ENCODE results near the gene ARRB1.

The ARRB1 gene

DNA sequence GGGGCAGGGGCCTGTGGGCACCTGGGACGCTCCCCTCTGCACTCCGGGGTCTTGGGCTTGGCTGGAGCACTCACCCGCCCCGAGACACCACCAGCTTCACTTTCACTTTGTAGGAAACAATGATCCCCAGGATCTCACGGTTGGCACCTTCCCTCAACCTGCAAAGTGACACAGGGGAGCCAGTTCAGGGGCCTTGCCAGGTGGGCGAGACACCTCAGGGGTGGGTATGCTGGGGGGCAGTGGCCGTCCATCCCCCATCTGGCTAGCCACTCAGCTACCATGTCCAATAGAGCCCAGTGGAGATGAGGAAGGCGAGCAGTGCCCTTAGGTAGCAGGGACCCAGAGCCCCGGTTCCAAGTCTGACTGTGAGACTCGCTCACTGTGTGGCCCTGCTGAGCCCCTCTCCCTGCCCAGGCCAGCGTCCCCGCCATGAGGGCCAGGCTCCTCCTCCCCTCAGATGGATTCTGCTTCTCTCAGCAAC, 78.6 kb downstream of the ARRB1 start:
- FAIRE-seq: no peak

DNA sequence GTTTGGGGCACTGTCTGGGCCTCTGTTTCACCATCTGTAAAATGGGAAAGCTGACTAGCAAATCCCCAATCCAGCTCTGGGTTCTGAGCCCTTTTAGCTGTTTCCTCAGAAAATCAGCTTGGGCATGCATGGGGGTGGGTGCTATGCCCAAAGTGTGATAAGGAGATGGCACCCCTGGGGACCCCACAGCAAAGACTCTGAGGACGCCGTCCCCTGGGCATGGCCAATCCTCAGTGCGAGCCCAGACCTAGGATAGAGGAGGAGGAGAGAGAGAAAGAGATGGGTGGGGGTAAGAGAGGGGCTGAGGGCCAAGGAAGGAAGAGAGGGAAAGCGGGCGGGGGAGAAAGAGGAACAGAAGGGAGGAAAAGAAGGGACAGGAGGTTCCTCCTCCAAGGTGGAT, 79.1 kb downstream of the ARRB1 start:
- FAIRE-seq: no peak

DNA sequence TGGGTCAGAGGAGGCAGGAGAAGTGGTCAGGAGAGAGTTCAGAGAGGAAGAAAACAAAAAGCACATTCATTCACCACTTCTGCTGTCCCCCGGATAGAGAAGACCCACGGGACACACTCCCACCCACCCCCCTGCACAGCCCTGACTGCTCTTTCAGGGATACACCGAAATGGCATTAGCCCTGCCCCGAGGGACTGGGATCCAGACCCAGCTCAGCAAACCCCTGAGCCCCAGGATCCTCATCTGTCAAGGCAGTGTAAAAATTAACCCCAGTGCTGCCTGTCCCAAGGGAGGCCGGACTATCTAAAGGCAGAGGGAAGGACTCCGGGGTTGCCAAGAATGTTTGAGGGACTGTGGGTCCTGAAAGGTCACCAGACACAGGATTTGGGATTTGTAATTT, 79.7 kb downstream of the ARRB1 start:
- no peak for FAIRE-seq

DNA sequence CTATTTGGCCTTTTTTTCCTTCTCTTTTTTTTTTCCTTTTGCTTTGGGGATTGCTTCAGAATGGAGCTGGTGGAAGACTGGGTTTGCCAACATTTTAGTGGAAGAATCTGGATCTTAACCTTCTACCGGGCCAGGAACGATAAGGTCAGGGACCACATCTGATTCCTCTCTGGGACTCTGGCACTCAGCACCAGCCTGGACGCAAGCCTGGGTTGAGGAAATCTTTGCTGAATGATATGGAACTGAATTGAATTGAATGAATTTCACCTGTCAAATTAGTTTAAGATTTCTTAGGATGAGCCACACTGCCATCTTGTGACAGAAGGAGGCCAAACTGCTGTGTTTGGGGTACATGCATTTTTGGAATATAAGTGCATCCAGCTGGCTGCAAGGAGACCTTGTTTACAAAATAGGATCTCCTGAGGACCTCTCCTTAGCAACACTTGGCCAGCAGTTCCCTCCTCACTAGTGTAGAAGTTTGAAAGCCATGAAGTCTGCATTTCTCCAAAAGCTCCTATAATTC, 80.5 kb downstream of the ARRB1 start:
- FAIRE-seq: no peak

DNA sequence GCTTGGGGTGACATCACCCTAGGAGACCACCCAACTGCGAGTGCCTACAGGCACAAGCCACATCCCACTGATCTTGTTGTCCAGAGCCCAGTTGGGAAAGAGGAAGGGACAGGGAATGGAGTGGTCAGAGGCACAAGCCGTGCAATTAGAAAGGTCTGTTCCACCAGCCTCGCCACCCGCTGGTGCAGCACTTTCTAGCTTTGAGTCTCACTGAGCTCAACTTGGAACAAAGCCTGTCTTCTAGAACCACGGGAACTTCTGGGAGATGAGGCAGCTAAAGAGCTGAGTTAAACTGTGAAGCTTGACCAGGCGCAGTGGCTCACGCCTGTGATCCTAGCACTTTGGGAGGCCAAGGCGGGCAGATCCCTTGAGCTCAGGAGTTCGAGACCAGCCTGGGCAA, 81.6 kb downstream of the ARRB1 start:
- FAIRE-seq: no peak

DNA sequence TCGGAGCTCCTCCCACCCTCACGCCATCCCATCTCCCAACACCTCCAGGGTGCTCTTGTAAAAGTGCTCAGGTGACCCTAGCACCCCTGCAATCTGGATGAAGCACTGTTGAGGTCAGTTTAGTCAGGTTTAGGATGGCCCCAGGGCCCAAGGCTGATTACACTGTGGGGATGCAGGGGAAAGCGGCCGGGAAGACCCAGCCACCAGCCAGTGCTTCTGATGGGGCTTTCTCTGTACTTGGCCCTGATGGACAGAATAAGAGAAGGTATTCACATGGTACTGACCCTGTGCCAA, 82.1 kb downstream of the ARRB1 start:
- no peak for FAIRE-seq

DNA sequence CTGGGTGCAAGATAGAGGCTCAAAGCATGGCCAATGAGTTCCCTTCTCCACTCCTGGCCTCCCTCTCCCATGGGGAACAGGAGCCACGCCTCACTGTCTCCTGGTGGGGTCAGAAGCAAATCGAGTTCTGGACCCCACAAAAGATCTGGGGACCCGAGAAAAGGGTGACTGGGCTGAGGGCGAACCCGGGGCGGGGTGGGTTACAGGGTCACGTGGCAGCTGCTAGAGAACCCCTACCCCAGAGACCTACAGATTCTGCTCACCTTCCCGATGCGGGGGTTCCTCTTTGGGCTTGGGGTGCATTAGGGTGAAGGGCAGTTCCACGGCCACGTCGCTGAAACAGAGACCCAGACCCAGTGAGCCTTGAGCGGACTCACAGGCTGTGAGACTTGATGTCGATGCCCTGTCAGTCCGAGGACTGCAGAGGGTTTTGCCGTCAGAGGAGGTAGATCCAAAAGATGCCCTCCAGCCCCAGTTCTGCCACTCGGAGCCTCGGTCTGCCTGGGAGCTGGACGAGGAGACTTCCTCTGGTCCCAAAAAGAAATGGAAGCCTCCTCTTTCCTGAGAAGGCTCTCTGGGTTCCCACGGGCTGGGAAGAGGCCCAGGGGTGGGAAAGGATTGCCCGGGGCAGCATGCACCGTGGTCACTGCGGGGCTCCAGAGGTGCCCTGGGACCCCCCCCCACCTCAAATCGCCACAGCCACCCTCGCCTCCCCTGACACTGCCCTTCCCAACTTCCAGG, 82.7 kb downstream of the ARRB1 start:
- FAIRE-seq: no peak

DNA sequence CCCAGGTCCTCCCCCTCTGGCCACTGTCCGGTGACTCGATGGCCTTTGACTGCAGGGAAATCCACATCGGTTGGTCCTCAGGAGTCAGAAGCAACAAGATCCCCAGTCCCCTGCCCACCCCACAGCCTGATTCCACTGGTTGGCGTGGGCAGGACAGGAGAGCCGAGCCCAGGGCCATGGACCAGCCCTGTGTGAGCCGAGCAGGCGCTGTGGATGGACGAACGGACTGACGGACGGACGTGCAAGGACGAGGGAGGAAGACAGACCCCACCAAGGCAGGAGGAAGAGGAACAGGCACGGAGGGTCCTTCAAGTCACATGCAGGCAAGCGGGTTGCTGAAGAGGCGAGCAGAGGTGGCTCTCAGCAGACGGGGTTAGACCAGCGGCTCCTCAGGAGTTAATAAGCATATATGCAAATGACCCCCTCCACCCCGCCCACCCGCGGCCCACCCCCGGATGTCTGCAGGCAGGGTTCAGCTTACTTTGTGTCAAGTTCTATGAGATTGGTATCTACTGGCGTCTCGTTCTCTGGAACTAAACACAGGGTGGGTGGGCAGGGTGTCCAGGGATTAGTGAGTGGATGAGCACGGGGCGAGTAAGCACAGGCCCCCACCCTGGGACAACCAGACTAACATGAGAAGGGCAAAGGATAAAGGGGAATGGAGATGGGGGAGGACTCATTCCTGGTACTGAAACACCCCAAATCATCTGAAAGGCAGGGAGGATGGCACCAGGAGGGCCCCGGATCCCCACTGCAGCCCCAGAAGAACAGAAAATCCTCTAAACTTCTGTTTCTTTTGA, 84.1 kb downstream of the ARRB1 start:
- FAIRE-seq: no peak

DNA sequence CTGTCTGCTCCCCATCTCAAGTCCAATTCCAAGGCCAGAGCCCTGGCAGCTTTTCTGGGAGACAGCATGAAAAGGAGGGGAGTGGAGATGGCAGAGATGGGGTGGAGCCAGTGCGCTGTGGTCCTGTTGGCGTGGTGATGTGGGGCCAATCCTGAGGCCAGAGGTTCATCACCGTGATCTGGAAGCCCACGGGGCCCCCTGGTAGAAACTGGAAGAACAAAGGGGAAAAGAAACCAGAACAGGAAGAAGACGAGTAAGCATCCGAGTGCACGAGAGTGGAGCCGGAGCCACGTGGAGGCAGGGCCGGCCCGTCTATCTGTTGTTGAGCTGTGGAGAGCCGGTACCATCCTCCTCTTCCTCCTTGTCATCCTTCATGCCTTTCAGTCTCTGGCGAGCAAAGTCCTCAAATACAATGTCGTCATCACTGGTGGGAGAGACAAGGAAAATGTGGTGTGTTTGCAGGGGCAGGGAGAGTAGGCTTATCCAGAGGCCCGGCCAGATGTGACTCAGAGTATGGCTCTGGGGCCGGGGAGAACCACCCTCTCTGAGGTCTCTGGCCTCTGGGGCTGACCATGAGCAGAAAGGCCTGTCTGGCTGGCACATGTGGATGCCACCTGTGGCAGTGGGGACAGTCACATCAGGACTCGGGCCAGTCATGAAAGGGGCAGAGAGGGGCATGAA, 85.5 kb downstream of the ARRB1 start:
- FAIRE-seq: no peak

DNA sequence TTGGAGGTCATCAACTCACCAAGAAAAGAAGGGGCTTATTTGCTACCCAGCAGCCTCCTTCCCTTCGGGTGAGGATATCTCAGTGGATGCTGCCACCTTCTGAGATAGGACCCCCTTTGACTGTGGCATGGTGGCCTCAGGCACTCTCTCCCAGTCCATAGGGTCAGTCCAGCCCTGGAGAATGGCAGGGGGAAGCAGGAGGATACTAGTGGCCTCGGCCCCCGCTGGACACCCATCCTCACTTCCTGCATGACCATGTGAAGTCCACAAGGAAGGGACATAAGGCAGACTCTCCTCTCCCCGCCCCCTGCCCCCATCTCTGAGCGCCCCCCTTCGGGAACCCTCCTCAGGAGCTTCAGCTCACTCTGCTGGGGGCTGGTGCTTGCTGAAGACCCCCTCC, 86.5 kb downstream of the ARRB1 start:
- FAIRE-seq: no peak

DNA sequence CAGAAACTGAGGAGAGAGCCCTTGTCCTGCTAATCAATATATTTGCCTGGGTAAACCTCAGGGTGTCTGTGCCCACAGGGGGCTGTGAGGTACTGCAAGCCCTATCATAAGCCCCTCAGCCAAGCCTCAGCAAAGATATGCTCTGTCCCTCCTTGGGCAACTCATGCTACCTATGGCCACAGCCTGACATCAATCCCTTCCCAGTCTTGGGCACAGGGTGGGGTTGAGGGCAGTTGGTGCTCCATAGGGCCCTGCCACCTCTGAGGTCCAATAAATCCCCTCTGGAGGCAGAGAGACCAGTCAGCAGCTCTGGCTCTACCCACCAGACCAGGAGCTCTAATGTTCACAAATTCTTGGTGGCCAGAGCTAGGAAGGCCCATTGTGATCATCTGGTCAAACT, 87.1 kb downstream of the ARRB1 start:
- FAIRE-seq: no peak

DNA sequence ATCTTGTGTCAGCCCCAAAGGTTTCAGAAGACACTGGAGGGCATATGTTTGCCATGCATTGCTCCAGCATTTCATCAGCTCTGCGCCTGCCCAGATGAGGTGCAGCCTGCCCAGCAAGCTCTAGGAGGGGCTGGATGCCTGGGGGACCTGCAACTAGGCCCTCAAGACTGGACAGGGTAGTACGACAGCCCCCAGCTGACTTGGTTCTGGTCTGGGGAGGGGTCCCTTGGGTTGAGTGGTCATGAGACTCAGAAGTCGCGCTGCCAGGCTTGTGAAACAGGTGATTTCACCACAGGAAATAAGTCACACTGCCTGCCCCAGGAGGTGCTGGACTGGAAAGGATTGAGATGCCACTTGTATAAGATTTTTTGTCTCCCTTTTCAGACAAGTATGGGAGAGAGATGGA, 87.5 kb downstream of the ARRB1 start:
- FAIRE-seq: no peak

DNA sequence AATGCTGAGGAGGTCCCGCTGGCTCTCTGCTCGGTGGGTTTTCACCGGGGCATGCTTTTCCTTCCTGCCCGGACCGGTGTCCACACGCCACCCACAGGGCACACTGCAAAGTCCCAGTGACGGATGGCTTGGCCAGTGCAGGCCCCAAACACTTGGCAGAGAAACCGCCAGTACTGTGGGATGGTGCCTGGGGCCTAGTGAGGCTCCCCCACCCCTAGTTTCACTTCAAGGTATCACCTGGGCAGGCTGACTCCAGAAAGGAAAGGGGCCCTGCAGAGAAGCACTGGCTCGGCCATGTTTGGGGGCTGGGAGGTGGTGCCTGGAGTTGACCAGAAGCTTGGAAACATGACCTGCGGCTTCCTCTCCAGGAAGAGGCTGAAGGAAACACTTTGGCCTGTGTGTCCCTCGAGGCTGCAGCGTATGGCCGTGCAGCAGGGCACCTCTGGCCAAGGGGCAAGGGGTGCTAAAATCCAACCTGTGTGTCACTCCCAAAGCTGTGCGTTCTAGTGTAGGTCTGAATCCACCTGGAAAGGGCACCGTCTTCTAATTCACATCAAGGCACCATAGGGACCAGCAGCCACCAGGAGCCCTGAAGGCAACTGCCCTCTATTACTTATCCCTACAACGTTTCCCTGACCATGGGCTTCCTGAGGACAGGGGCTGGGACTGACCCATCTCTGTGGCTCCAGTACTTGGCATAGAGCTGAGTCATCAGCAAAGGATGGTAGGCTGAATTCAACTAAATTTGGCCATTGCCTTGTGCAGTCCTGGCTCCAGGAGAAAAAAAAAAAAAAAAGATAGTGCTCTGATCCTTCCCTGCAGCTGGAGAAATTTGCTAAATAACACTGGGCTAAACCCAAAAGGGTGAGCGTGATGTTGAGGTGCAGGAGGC, 88.3 kb downstream of the ARRB1 start:
- FAIRE-seq: no peak

DNA sequence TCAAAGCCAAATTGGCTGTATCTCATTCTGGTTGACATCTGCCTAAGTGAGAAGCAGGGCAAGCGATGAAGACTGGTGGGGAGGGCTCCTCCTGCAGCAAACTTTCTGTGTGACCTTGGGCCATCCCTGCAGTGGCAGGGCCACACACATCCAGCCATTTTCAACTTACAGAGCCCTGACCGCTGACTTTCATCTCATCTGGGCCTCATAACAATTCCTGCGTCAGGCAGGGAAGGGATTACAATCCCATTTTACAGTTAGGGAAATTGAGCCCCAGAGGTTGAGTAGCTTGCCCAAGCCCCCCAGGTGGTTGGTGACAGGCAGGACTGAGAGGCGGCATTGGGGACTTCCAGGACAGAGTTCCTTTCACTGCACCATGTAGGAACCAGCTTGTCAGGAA, 89.0 kb downstream of the ARRB1 start:
- FAIRE-seq: no peak

DNA sequence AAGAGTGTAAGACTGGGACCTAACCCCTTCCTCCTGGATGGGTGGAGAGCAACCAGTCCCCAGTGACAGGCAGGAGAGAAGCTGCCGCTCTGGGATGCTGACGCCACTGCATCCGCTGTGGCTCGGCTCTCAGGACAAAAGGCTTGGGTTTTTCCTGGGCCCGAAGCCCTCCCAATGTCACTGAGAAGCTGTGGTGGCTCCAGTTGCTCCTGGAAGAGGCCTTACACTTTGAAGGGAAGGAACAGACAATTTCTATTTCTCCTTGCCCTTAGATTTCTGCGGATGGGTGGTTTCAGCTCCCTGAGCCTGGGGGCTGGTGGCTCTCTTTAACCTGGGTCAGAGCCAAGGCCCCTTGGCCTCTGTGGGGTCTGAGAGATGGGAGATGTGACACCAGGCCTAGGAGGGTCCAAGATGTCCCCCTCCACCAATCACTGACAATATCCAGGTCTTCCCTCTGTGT, 89.5 kb downstream of the ARRB1 start:
- no peak for FAIRE-seq

DNA sequence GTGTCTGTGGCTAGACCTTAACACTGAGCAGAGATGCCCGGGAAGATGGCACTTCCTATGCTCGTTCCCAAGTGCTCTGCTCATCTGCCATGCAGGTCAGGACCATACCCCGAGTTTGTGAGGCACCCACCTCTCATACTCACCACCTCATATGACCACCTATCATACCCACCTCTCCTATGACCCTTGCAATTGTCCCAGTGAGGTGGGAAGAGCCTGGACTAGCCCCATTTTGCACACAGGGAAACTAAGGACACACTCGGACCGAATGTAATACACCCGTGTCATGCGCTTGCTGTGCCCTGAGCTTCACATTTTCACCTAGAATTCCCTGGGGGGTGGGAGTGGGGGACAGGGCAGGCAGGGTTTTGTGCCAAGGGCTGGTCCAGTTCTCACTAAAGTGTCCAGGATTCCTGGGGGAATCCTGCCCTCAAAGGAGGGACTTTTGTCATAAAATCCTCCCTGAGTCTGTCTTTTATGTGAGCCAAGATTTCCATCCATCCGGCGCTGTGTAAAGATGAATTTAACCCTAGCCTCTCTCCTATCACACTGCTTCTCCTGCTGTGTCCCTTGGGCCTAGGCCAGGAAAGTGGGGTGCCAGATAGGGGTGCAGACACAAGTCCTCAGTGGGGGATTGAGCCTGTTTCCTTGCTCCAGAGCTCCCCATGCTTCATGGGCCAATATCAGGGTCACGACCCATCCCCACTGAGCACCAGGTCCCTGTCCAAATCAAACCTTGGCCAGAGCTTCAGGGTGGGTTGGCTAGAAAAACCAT, 90.9 kb downstream of the ARRB1 start:
- FAIRE-seq: no peak

DNA sequence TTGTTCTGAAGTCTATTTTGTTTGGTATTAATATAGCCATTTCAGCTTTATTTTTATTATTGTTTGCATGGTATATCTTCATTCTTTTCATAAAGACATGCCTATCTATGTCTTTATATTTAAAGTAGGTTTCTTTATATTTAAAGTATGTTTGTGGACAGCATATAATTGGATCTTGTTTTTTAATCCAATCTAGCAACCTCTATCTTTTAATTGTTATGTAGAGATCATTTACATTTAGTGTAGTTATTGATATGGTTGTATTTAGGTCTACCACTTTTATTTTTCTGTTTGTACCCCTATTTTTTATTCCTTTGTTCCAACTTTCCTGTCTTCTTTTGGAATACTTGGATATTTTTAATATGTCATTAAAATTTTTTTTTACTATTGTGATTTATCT, 97.1 kb downstream of the ARRB1 start:
- FAIRE-seq: no peak

DNA sequence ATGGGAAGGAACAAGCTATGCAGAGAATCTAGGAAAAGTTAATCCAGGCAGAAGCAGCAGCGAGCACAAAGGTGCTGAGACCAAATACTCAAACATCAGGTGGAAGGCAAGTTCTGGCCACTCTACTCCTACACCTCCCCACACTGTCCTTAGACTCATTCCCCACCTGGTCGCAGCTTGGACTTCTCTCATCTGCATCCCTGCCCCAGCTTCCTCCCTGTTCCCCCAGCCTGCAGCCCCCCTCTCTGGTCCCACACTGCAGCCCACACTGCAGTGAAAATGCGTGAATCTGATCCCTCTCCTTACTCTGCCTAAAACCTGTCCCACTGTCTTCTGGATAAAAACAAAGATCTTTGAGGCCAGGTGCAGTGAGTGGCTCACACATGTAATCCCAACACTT, 101.8 kb downstream of the ARRB1 start:
- FAIRE-seq: no peak

DNA sequence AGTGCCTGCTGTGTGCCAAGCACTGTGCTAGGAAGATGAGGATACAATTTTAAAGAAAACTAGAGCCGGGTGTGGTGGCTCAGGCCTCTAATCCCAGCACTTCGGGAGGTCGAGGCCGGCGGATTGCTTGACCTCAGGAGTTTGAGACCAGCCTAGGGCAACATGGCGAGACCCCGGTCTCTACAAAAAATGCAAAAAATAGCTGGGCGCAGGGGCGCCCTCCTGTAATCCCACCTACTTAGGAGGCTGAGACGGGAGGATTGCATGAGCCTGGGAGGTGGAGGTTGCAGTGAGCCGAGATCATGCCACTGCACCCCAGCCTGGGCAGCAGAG, 102.6 kb downstream of the ARRB1 start:
- no peak for FAIRE-seq

DNA sequence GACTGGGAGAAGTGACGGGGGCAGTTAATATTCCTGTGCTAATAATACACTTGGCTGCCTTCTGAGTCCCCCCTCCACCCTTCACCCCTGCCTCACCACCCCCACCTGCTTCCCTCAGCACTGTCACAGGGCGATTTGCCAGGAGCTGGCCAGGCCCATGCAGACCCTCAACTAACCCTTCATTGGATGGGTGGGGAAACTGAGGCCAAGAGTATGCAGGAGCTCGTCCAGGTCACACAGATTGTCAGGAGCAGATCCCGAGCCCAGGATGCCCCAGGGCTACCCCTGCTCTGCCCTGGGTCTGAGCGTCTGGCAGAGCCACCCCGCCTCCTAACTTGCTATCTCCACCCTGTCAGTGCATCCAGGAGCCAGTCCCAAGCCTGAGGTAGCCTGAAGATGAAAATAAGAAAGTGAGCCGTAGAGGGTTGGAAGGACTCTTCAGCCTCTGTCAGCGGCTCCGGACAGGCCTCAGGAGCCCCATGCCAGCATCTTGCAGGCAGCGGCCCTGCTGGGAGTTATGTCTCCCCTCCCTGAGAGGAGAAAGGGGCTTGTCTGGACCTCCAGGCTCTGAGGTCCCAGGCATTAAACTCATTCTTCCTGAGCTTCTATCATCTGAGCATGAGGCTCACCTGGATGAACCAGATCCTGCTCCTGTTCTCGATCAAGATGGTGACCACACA, 104.7 kb downstream of the ARRB1 start:
- no peak for FAIRE-seq

DNA sequence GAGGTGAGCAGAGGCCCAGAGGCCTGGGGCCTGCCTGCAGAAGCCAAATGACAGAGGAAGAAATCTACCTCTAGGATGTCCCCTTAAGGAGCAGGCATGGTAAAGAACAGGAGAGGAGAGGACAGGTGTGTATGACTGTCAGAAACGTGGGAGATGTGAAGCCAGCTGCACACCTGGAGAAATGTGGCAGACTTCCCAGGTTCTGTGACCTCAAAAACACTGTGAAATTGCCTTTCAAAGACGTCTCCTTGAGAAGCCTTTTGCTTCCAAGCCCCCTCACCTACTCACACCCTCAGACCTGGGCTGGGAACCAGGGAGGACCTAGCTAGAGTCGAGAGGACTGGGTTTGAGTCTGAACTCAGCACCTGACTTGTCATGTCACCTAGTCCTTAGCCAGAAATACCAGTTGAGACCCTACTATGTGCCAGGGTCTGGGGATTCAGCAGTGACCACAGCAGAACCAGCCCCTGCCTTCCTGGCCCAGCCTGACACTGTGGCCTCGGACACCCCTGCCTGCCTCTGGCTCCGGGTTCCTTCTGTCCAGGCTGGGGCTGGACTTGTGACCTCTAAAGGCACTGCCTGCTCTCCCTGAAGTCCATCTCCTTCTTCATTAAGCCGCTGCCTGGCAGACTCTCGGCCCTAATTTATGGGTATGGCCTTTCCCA, 105.3 kb downstream of the ARRB1 start:
- no peak for FAIRE-seq
